A673 (cell line): ENCODE data around the gene PPHLN1. TPM values are rescaled to one million over a fixed set of nuclear protein-coding genes. Genes with fewer than 3 reads are reported as not detected.

ENCODE experiments used
- BruUV-seq: library from RNA; stranded (reverse); fragments of 400-500 nt; replicated peaks from 2 replicates; lab custom pipeline; 2021; lab: Mats Ljungman, UMichigan
- CTCF ChIA-PET: fragments of 300-600 bp; sonication (Branson Sonifier 250); formaldehyde crosslinking; loops from one replicate; lab custom pipeline; 2022; ENCODE audit warnings: antibody characterized with exemption; lab: Charles Lee
- POLR2A ChIA-PET: fragments of 300-600 bp; sonication (Branson Sonifier 250); formaldehyde crosslinking; loops from one replicate; lab custom pipeline; 2022; ENCODE audit warnings: antibody characterized with exemption; ENCODE audit not compliant: low non-redundant PET; lab: Charles Lee
- DNase-seq: peaks from one replicate; pipeline ENCODE4 v3.0.0-alpha.2; 2015; ENCODE audit warnings: low spot score
- H3K27ac ChIP-seq: fragments of 200-600 bp; sonication (generic); 2 replicates; pipeline ENCODE4 v1.5.1; 2016; ENCODE audit warnings: mixed run types, low read depth, mild to moderate bottlenecking, mixed read lengths, antibody characterized with exemption, low read length; ENCODE audit not compliant: poor library complexity, severe bottlenecking
- H3K27me3 ChIP-seq: fragments of 200-600 bp; sonication (generic); replicated peaks from 2 replicates; pipeline ENCODE4 v1.6.1; 2017; ENCODE audit warnings: mixed run types, low read depth, mild to moderate bottlenecking, mixed read lengths, antibody characterized with exemption, low read length; ENCODE audit not compliant: insufficient read depth, poor library complexity
- H3K36me3 ChIP-seq: fragments of 200-600 bp; sonication (generic); 2 replicates; pipeline ENCODE4 v1.6.1; 2016; ENCODE audit warnings: mixed run types, mild to moderate bottlenecking, mixed read lengths, antibody characterized with exemption, low read length; ENCODE audit not compliant: insufficient read depth, poor library complexity, severe bottlenecking
- H3K4me1 ChIP-seq: fragments of 200-600 bp; sonication (generic); 2 replicates; pipeline ENCODE4 v1.6.1; 2017; ENCODE audit warnings: mixed run types, mild to moderate bottlenecking, mixed read lengths, antibody characterized with exemption, low read length; ENCODE audit not compliant: insufficient read depth, poor library complexity, severe bottlenecking
- H3K4me3 ChIP-seq: fragments of 200-600 bp; sonication (generic); 2 replicates; pipeline ENCODE4 v1.5.1; 2016; ENCODE audit warnings: low read depth, mixed run types, mild to moderate bottlenecking, mixed read lengths, low read length; ENCODE audit not compliant: poor library complexity, severe bottlenecking
- H3K9me3 ChIP-seq: fragments of 200-600 bp; sonication (generic); 2 replicates; pipeline ENCODE4 v1.6.1; 2016; ENCODE audit warnings: mixed run types, low read depth, mild to moderate bottlenecking, mixed read lengths, antibody characterized with exemption, low read length; ENCODE audit not compliant: poor library complexity, severe bottlenecking
- EZH2 ChIP-seq: fragments of 200-600 bp; sonication (generic); IDR thresholded peaks from 2 replicates; pipeline ENCODE4 v1.6.1; 2017; ENCODE audit warnings: borderline replicate concordance, low read depth, mild to moderate bottlenecking, mixed read lengths, antibody characterized with exemption, low read length; ENCODE audit not compliant: poor library complexity, severe bottlenecking
- intact Hi-C: fragments of 100-400 bp; cut with micrococcal nuclease; formaldehyde crosslinking; loops from one replicate; pipeline ENCODE4 v1.10.0; 2022; ENCODE audit not compliant: unreplicated experiment
- total RNA-seq: library from RNA; stranded (reverse); gene quantifications from 2 replicates; pipeline ENCODE4 v1.2.3, GENCODE V29; 2021
- TF ChIP-seq, protein P1 (sequence below): fragments of 300-800, 200-600 bp; sonication (generic); conservative IDR thresholded peaks from 2 replicates; pipeline ENCODE4 v1.5.1; 2017; ENCODE audit warnings: low read depth, mild to moderate bottlenecking, antibody characterized with exemption, low read length, moderate library complexity, mixed read lengths

PPHLN1 gene
- total RNA-seq, 1 experiment from 2014 or later = 90.1 TPM

DNA sequence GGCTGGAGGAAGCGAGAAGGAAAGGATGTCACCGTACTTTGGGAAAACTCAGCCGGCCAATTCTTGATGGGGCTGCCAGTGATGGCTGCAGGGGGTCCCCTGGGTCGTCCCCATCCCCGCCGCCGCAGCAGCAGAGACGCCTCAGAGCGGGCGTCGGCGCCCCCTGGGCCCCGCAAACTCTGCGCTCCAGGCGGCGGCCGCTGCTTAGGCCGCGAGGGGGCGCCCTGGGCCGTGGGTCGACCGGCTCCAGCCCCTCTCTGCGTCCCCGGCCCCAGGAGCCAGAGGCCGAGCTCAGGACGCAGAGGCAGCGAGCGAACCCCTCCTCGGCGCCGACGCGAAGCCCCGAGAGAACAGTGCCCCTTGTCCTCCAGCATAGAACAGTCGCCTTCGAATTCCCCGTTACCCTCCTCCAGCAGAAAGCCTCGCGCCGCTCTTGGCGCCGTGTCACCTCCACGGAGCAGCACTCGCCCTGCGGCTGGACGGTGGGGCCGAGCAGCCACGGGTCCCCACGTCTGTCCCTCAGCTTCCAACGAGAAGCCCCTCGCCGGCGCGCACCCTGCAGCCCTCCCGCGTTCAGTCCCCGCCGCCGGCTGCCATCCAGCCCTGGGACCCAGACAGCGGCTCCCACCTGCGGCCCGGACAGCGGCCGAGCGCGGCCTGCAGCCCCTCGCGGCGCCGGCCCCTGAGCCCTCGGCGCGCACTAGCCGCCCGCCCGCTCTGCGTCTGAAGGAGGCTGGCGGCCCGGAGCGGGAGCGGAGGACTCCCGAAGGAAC, 157.0 kb downstream of the PPHLN1 start:
- BruUV-seq = no TSS peak
- peak; percentile 69 for DNase-seq
- intact Hi-C loops = loop anchor here (1.0 to 5.0 kb wide), 4 partner anchors 86 to 854 kb away; partner anchors contain the start of gene PRICKLE1
- no peak for TF ChIP-seq EZH2
- TF ChIP-seq, protein P1, sequence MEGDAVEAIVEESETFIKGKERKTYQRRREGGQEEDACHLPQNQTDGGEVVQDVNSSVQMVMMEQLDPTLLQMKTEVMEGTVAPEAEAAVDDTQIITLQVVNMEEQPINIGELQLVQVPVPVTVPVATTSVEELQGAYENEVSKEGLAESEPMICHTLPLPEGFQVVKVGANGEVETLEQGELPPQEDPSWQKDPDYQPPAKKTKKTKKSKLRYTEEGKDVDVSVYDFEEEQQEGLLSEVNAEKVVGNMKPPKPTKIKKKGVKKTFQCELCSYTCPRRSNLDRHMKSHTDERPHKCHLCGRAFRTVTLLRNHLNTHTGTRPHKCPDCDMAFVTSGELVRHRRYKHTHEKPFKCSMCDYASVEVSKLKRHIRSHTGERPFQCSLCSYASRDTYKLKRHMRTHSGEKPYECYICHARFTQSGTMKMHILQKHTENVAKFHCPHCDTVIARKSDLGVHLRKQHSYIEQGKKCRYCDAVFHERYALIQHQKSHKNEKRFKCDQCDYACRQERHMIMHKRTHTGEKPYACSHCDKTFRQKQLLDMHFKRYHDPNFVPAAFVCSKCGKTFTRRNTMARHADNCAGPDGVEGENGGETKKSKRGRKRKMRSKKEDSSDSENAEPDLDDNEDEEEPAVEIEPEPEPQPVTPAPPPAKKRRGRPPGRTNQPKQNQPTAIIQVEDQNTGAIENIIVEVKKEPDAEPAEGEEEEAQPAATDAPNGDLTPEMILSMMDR = peak; percentile 85
- H3K9me3 ChIP-seq = no peaks in the 10 kb centered on the region
- POLR2A ChIA-PET = interaction anchor here (0.6 to 0.7 kb wide), 3 partner anchors 29 to 1470 kb away, joined by 3 to 7 read pairs (median 5); no protein-coding TSS in a partner anchor
- H3K27ac ChIP-seq = no peak overlapping the region
- H3K36me3 ChIP-seq = no peaks in the 10 kb centered on the region
- H3K4me1 ChIP-seq = peaks cover 5% of the 10 kb centered on the region
- peak overlapping the region; percentile 74 for H3K4me3 ChIP-seq
- CTCF ChIA-PET = interaction anchor here (0.6 to 1.7 kb wide), 4 partner anchors 82 to 856 kb away, joined by 3 to 14 read pairs (median 8); no protein-coding TSS in a partner anchor
- peaks cover 22% of the 10 kb centered on the region for H3K27me3 ChIP-seq

DNA sequence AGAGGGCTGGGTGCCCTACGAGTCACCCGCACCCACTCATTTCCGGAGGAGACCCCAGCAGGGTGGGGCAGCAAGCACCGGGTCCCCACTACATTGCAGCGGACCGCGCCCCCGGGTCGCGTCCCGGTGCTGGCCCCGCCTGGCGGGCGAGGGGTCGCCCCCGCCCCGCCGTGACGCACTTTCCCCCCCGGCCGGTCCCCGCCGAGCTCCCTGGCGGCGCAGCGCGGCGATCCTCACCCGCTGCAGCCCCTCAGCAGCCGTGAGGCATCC, 157.5 kb downstream of the PPHLN1 start:
- intact Hi-C loops = loop anchor here (1.0 to 5.0 kb wide), 4 partner anchors 86 to 854 kb away; partner anchors contain the start of gene PRICKLE1
- no peak overlapping the region for H3K27ac ChIP-seq
- peak; percentile 22 for DNase-seq
- peak overlapping the region; percentile 74 for H3K4me3 ChIP-seq
- CTCF ChIA-PET = interaction anchor here (0.6 to 1.7 kb wide), 5 partner anchors 81 to 855 kb away, joined by 3 to 14 read pairs (median 7); no protein-coding TSS in a partner anchor
- POLR2A ChIA-PET = interaction anchor here (0.6 kb wide), 1 partner anchor 31 kb away, joined by 7 read pairs; no protein-coding TSS in a partner anchor
- peaks cover 22% of the 10 kb centered on the region for H3K27me3 ChIP-seq
- peaks cover 5% of the 10 kb centered on the region for H3K4me1 ChIP-seq
- H3K9me3 ChIP-seq = no peaks in the 10 kb centered on the region
- no TSS peak for BruUV-seq
- TF ChIP-seq, protein P1 = 0 out of 2 replicates have a peak, but pooled peaks have one; percentile 4
- TF ChIP-seq EZH2 = no peak
- no peaks in the 10 kb centered on the region for H3K36me3 ChIP-seq

DNA sequence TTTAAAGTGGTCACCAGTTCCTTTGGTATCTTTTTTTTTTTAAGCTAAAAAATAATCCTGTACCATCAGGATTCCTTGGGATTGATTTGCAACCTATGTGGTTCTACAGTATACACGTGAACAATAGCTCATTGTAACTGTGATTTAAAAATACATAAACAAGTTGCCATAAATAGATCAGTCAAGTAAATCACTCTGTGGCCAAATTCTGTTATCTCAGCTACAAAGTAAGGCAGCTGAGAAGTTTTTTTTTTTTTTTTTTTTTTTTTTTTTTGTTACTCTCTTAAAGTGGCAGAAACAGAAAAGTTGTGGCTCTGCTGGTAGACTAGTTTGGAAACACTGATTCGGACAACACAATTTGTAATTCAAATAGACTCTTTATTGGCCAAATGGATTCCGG, 159.0 kb downstream of the PPHLN1 start:
- Histone ChIP-seq H3K27me3 (peaks cover 22% of the 10 kb centered on the region), H3K9me3 (no peaks in the 10 kb centered on the region), H3K4me3 (no peak overlapping the region), H3K4me1 (peaks cover 5% of the 10 kb centered on the region), H3K36me3 (no peaks in the 10 kb centered on the region), H3K27ac (no peak overlapping the region)
- POLR2A ChIA-PET = interaction anchor here (0.5 kb wide), 1 partner anchor 1258 kb away, joined by 3 read pairs; no protein-coding TSS in a partner anchor
- TF ChIP-seq EZH2 = no peak
- TF ChIP-seq, protein P1 = no peak
- no TSS peak for BruUV-seq
- intact Hi-C loops = loop anchor here (2.0 to 5.0 kb wide), 4 partner anchors 102 to 852 kb away; partner anchors contain the start of gene PRICKLE1
- CTCF ChIA-PET = no interaction called here
- DNase-seq = no peak
